Prostate gland (tissue), 2 donors: ENCODE results near the gene SVEP1.

Source experiments
- CTCF ChIP-seq, 4 experiments: fragments of 200-600 bp in 2 of 4; fragments of 450-650 bp in 2 of 4; sonication (generic) in 2 of 4; IDR thresholded peaks; 1 replicate in 3 of 4; 2 replicates in 1 of 4; pipeline ENCODE4 v1.5.1; 2016 to 2019; ENCODE audit warnings: antibody characterized with exemption in 4 of 4, mild to moderate bottlenecking in 2 of 4, moderate library complexity in 2 of 4
- POLR2A ChIP-seq: fragments of 450-650 bp; IDR thresholded peaks from one replicate; pipeline ENCODE4 v1.6.1; 2016; ENCODE audit warnings: antibody characterized with exemption, mild to moderate bottlenecking
- POLR2AphosphoS5 ChIP-seq: sonication (generic); formaldehyde crosslinking; IDR thresholded peaks from one replicate; pipeline ENCODE4 v1.6.1; 2017; ENCODE audit warnings: antibody characterized with exemption

DNA sequence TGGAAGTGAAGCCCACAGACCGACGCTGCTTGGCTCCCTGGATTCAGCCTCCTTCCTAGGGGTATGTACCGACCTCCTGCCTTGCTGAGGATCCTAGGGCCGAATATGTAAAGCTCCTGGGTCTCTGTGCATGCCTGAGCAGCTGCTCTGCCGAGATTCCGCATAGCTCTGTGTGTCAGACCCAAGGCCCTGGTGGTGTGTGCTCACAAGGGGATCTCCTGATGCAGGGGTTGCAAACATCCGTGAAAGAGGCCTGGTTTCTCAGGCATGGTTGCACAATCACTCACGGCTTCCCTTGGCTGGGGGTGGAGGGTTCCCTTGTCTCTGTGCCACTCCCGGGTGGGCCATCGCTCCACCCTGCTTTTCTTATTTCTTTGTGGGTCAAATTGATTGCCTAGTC, 19.9 kb upstream of the SVEP1 start:
- TF ChIP-seq CTCF (IDR thresholded peaks at IDR 0.05), result no peak
- no peak for TF ChIP-seq POLR2A
- no peak for TF ChIP-seq POLR2AphosphoS5
